Retinal pigment epithelial cell (primary cell): ENCODE measurements around the gene UBAC2.

Source experiments
- DNase-seq: peaks from one replicate; pipeline ENCODE4 v3.0.0-alpha.2; 2010; ENCODE audit warnings: low read depth
- H3K4me3 ChIP-seq: 2 replicates; pipeline ENCODE4 v1.5.1; 2011; ENCODE audit warnings: mild to moderate bottlenecking, low read length, control low read depth, moderate library complexity
- TF ChIP-seq, protein P1 (sequence below): conservative IDR thresholded peaks from 2 replicates; pipeline ENCODE4 v1.5.1; 2011; ENCODE audit warnings: low read depth, low read length, control low read depth, inconsistent platforms

The UBAC2 gene

DNA sequence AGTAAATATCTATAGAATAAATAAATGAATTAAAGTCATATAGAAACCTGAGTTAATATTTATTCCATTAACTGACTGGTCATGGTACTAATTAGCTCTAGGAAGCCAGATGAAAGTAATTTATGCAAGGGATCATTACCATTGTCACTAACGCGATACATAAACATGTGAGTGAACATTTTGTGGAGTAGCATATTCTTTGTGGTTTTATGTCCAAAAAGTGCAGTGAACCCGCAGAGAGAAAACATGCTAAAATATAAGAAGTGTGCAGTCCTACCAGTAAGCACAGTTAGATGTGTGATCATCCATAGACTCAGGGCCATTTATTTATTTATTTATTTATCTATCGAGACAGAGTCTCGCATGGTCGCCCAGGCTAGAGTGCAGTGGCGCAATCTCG is 104.9 kb downstream of the UBAC2 start:
- no peak for DNase-seq
- no peak overlapping the region for H3K4me3 ChIP-seq
- TF ChIP-seq, protein P1, sequence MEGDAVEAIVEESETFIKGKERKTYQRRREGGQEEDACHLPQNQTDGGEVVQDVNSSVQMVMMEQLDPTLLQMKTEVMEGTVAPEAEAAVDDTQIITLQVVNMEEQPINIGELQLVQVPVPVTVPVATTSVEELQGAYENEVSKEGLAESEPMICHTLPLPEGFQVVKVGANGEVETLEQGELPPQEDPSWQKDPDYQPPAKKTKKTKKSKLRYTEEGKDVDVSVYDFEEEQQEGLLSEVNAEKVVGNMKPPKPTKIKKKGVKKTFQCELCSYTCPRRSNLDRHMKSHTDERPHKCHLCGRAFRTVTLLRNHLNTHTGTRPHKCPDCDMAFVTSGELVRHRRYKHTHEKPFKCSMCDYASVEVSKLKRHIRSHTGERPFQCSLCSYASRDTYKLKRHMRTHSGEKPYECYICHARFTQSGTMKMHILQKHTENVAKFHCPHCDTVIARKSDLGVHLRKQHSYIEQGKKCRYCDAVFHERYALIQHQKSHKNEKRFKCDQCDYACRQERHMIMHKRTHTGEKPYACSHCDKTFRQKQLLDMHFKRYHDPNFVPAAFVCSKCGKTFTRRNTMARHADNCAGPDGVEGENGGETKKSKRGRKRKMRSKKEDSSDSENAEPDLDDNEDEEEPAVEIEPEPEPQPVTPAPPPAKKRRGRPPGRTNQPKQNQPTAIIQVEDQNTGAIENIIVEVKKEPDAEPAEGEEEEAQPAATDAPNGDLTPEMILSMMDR = no peak

DNA sequence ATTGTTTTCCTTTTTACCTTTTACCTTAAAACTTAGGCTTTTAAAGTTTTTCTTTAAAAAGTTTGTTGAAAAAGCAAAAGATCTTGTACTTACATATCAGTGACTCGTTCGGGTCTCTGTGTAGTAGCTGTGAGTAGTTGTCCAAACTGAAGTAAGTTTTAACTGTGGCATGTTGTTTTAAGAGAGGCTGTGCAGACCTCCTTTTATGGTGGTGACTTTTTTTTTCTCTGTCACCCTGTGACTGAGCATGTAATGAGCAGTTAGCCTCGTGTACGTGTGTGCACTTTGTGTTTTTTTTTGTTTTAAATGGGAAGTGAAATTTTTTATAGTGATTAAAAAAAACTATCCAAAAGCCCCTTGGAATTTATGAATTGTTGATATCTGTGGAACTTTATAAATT is 106.6 kb downstream of the UBAC2 start, which contains the start of gene GPR183:
GPR183 (minus strand) TSS at position 153 of the 400 bp plus-strand sequence. CDS start 11,254 bp downstream, outside the sequence.
- TF ChIP-seq, protein P1 = no peak
- no peak within 1 kb of the TSS for H3K4me3 ChIP-seq
- no peak for DNase-seq

DNA sequence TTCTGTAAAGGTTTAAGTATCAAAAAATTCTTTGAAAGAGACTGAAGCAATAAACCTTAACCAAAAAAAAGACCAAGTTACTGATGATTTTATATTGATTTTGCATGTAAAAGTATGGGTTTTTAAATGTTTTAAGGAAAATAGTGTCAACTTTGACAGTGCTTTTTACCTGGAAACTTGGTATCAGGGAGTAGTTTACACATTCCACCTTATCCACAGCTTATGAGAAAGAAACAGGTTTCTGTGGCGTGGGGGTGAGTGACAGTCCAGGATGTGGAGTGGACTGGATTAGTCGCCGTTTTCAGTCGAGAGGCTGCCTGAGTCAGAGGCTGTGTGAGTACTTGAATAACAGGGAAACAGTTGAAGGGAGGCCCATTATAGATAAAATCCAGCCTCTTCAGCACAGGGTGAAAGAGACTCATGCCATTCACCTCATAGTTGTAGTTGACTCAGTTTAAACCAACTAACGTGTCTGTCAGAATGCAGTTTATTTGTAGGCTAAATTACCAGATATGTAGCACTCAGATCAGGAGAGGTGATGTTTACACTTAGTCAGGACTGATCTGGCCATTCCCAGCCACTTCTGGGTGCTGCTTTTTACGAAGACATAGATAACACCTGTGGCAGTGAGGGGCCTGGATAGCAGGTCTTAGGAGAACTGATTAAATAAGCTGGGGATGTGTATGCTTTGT is 107.1 kb downstream of the UBAC2 start:
- no peak overlapping the region for H3K4me3 ChIP-seq
- TF ChIP-seq, protein P1 = no peak
- peak; percentile 64 for DNase-seq

DNA sequence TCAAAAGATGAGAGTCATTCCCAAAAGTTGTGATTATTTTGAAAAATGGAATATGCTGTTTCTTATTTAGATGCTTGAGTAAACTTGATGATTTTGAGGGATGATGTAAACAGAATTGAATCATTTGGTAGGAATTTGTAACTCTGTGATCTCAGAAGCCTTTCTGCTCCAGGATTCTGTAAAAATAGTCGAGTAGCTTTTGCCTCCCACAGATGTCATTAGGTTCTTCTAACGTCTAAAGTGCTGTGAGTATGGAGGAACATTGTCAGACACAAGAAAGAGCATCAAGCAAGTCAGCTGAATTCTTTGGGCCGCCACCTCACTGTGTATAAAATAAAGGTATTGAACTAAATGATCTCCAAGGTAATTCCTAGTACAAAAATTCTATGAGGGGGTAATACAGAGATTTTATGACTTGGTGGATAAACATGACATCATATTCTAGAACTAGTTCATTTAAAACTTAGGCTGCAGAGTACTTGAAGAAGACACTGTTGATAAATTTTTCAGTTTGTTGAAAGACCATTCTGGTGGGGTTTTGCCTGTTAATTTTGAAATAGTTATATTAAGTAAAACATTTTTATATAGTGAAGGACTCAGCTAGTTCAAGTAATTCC is 107.9 kb downstream of the UBAC2 start:
- DNase-seq = no peak
- TF ChIP-seq, protein P1 = no peak
- H3K4me3 ChIP-seq = no peak overlapping the region

DNA sequence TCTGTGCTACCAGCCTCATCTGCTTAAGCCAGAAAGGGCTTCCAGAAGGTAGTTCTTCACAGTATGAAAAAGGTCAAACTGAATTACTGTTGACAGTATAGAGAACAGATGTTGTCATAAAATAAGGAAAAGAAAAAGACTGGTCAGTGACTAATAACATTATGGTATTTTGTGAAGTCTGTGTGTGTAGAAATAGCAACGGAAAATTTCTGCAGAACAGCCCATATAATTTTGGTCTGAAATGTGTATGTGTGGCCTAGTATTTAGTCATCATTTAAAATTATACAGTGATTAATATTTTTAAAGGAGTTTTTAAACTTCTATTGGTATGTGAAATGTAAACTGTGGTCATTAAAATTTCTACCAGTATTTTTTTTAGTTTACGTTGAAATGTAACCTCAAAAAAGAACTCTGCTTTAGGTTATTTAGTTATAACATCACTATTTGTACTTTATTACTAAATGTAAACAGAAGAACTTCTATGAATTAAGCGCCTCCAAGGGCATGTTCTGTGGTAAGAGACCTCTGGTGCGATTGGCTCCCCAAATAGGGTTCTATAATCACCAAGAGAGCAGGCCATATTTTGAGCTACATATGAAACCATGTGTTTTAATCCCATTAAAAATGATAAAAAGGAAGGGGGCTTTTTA is 109.9 kb downstream of the UBAC2 start:
- no peak for DNase-seq
- TF ChIP-seq, protein P1 = no peak
- no peak overlapping the region for H3K4me3 ChIP-seq

DNA sequence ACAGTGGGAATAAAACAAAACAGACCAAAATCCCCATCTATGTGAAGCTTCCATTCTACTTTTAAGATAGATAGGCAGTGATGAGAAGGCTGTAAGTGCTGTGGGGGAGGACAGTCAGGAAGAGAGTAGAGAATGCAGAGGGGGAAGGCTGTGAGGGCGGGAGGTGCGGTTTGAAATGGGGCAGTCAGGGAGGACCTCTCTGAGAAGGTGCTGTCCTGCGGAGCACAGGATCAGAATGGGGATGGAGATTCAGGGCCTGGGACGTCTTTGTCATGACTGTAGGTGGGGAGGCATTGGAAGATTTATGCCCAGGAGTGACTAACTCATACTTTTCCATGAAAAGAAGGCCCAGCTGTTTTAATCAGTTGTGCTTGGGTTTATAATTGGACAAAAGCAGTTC is 110.5 kb downstream of the UBAC2 start:
- no peak overlapping the region for H3K4me3 ChIP-seq
- TF ChIP-seq, protein P1 = no peak
- no peak for DNase-seq
